Measurements from ENCODE around the gene SMOC2.

SMOC2 gene

GRCh38 chr6:168448243-168448855, 7.4 kb downstream of the SMOC2 start:
- no peak for DNase-seq

DNA sequence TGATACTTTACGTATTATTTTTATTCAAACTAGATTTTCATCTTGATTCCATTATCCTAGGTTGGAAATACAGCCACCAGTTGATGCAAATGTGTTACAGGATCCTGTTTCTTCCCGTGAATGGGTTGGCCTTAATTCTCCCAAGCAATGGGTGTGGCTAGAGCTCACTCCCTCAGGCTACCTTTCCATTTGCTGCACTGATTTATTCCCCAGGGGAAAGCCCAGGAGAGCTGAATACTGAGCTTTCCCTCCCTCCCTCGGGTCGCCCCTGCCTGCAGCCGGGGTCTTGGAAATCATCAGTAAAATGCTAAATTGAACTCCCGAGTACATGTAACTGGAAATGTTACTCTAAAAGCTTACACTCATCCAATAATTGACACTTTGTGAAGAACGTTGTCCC, 9.9 kb downstream of the SMOC2 start:
- no peak for DNase-seq

GRCh38 chr6:168451805-168452517, 11.0 kb downstream of the SMOC2 start:
- DNase-seq, result no peak

DNA sequence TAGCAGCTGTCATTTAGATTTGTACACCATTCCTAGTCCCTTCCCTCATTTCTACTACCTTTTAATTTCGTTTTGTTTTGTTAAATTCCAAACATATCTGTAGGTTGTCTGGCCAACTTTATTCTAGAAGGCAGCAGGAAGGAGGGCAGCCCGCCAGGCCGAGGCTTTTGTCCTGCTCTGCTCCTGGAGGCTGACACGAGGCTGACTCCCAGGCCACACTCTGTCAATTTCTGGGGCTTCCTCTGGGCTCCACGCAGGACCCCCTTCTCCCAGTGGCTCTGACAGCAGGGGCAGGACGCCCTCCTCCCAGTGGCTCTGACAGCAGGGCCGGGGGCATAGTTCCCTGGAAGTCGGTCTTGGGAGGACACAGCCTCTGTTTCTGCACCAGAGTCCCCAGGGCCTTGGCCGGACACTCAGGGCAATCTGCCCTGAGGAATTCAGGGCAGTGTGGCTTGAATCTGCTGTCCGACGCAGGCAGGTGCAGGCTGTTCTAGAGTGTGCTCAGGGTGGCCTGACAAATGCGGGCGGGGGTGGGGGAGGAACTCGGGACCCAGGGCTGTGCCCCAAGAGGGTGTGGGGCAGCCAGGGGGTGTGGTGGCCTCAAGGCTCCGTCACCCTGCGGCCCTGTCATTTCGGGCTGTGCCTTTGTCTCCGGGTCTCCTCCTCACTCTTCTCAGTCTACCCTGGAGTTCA, 11.8 kb downstream of the SMOC2 start:
- no peak for DNase-seq

DNA sequence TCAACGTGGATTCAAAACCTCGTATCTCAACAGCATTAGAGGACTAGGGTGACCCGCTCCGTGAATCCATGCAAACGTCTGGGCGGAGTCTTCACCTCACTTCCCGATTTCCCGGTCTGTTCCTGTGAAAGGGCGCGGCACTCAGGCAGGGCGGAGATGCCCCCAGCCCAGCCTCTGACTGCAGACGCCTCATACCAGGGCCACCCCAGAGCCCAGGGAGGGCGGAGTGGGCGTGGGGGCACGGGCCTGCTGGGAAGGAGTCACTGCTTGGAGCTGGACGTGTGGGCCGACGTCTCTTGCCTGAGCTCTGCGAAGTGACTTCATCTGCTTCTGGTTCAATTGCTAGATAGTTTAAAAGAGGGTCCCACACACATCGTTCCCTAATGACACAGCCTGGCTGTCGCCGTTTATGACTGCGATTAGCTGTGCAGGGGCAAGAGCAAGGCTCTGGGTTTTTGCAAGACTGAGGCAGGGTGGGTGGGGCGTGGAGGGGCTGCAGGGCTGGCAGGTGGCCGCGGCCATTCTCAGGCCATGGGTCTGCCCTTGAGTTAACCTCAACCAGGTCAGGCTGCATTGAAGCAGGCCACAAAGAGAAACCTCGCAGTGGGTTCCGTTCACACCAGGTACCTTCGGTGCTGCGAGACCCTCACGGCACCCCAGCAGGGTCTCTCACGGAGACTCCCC, 15.0 kb downstream of the SMOC2 start:
- no peak for DNase-seq

DNA sequence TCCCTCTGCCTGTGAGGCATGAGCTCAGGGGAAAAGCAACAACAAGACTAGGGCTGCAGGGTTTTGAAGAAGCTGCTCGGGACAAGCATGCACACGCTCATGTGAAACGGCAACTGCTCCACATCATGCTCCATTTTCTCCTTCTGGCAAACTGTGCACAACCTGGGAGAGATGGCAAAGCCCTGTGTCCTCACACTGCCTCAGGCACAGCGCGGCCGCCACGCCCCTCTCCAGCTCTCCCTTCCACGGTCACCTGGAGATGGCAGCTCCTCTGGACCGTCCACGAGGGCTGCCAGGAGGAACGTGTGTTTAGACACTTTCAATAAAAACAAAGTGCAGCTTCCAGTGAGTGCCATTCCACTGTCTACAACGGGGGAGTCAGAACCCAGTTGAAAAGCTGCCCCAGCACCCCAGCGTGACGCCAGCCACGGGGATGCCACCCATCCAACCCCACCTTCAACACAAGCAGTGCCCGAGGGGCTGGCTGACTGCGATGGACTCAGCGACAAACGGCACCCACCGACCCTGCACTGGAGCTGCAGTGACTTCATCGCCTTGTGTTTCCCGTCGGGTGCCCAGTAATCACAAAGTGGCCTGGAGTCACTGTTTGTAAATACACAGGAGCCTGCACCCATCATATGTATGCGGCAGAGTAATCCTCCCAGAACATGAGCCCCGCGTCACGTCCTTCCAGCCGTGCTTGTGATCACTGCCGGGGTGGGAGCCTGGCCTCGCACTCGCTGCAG, 16.1 kb downstream of the SMOC2 start:
- DNase-seq, result no peak

DNA sequence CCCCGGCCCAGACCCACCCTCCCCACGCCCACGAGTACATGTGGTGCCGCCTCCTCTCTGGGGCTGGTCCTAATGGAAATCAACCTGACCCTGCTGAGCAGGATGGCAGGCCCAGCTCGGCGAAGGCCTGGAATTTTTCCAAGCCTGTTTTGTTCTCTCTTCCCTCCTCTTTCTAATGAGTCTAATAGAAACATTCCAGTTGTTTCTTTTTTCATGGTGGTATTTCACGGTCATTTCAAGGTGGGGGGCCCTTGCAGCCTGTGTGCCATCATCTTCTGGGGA, 16.6 kb downstream of the SMOC2 start:
- DNase-seq, result no peak

- no peak for DNase-seq
Observed at GRCh38 chr6:168458101-168458500, 17.1 kb downstream of the SMOC2 start.

DNA sequence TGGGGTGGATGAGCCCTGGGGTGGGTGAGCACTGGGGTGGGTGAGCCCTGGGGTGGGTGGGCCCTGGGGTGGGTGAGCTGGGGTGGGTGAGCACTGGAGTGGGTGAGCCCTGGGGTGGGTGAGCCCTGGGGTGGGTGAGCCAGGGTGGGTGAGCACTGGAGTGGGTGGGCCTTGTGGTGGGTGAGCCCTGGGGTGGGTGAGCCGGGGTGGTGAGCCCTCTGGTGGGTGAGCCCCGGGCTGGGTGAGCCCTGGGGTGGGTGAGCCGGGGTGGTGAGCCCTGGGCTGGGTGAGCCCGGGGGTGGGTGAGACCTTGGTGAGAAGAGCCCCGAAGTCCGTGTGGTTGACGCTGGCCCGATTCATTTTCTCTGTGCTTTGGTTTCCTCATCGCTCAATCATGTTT, 18.6 kb downstream of the SMOC2 start:
- DNase-seq, result no peak

GRCh38 chr6:168462289-168462853, 21.4 kb downstream of the SMOC2 start:
- DNase-seq, result no peak

- DNase-seq, result no peak
Observed at GRCh38 chr6:168464546-168464945, 23.6 kb downstream of the SMOC2 start.

DNA sequence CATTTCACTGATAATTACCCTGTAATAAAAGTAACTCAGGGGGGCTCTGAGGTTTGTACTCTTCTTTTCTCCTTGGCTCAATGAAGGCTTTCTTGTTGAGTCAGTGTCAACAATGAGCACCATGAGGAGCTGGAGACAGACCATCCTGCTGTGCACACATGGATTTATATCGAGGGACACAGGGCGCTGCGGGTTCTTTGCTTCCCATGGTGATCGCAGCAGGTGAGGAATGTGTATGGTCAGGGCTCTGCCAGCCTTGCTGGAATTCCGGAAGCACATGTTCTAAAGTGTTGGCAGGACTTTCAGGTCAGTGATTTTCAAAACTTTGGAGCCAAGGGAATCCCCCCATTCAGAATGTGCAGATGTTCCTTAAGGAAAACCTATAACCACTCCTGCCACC, 27.1 kb downstream of the SMOC2 start:
- no peak for DNase-seq

DNA sequence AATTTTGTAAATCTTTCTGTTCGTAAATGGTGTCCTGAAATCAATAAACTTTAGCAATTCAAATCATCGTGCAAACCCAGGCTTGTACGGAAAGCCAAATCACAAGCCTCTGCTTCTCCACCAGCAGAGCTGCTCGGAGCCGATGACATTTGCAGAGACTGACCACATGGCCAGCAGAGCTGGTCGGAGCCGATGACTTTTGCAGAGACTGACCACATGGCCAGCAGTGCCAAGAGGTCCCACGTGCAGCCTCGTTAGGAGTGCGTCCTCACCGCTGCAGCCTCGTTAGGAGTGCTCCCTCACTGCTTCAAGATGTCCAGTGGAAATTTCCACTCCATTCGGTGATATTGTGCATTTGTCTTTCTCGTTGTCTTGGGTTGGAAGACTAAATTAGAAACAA, 28.5 kb downstream of the SMOC2 start:
- DNase-seq, result no peak

DNA sequence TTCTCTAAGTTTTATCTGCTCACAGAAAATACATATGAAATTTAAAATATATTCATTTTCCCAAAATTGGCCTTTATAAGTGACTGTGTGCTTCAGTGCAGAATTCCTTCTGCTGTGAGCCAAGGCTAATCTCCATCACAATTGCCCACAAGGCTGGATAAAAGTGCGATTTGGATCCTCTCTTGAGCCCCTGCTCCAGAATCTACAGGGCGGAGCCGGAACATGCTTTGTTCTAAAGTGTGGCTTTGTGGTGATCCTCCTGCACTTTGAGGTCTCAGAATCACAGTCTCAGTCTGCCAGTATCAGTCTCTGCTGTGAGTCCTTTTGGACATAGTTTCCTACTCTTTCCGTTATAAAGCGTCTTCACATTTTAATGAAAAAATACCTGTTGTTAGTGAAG, 28.9 kb downstream of the SMOC2 start:
- no peak for DNase-seq

- DNase-seq, result no peak
Observed at GRCh38 chr6:168472363-168472762, 31.4 kb downstream of the SMOC2 start.

DNA sequence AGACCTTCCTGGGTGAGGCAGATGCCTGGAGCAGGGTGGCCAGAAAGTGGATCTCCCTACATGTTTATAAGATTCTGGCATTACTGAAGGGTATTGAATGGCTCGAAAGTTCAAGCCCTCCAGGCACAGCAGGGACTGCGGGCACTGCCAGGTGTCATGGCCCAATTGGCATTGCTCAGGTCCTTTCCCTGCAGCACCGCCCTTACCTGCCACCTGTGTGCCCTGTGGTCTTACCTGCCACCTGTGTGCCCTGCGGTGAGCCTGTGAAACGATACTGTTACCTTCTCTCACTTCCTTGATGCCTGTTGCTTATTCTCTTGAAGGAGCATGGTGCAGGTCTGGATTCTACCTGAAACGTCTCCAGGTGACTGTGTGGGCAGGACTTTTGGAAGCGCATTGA, 32.2 kb downstream of the SMOC2 start:
- DNase-seq, result no peak

DNA sequence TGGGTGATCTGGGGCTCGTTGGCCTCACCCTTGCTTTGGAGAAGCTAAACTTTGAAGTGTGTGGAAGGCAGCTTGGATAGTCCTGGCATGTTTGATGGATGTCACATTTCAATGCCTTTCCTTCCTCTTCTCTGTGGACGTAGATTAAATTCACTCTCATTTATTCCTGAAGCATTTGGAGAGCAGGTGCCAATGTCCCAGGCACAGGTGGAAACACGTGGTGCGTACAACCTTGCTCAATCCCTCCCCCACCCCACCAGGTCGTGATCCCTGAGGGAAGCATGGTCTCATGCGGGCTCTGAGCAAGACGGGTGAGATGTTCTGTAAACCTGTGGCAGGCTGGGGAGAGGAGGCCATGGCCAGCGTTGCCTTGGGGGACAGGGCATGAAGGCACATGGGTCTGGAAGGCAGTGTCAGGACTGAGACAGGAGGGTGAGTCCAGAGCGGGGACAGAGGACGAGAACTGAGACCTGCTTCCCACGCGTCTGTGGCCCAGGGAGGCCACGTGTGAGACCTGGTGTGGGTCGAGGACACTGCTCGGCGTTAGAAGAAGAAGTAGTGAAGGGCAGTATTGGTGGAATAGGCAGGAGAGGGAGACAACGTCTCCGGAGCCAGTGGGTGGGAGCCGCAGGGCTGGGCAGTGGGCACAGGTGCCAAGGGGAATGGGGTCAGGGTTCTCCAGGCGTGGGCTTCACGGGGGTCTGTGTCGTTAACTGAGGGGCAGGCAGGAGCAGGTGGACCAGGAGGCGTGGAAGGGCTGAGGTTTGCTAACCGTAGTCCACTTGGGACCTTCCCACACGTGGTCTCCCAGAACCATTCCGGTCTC, 34.4 kb downstream of the SMOC2 start:
- no peak for DNase-seq

DNA sequence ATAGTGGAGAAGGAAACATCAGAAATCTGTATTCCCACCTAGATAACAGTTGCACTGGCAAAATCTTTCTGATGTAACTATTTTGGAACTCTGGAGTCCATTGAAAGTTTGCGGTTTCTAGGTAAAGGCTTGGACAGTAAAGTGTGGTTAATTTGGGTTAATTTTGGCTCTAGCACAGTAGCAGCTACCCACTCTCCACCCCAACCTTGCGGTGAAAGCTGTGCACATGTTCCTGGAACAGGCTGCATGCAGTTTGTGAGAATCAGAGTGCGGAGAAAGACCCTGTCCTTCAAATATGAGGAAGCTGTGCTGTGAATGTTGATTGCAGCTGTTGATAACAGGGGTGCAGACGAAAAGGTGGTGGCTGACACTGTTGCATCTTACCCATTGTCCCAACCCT, 38.4 kb downstream of the SMOC2 start:
- no peak for DNase-seq

GRCh38 chr6:168480481-168480880, 39.5 kb downstream of the SMOC2 start:
- no peak for DNase-seq

DNA sequence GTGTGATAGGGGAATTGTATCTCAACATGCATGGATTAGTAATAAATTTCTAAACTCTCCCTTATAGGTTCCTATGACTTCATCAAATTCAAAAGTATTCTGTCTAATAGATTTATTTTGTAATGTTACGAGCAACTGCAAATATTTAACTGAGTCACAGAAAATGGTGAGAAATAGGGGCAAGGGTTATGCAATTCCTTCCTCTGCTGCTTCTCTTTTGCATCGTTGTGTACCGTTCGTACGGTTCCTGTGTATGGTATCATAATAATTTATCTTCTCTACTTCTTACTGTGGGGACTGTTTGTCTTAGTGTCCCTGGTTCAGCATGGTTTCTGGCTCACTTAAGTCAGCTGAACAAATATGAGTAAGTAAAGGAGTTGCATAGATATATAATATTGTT, 44.8 kb downstream of the SMOC2 start:
- DNase-seq, result no peak

GRCh38 chr6:168490757-168491156, 49.8 kb downstream of the SMOC2 start:
- no peak for DNase-seq

DNA sequence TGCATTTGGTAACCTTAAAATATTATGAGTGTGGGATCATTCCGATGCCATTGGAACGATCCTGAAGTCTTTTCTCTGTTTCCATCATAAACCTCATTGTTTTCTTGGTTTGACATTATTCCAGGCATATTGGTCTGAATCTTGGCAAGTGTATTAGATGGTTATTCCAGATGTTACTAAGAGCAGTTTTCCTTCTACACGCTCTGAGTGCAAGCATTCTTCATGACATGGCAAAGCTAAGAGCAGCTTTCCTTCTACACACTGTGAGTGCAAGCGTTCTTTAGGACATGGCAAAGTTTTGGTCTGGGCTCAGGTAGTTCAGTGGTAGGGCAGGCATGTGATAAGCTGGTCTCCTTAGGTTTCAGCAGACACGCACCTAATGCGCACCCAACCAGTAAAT, 53.0 kb downstream of the SMOC2 start:
- no peak for DNase-seq
